GM18858 (cell line): ENCODE measurements around the gene KLHDC4.
"Not testable (repeated sequence)": the region's sequence is repeated elsewhere in the genome, so short reads cannot be mapped to it uniquely, and the experiment has no call there.

Experiments used
- ATAC-seq: cut with Tn5 transposase; IDR thresholded peaks from one replicate; pipeline ENCODE4 v1.9.1; 2021; ENCODE audit not compliant: unreplicated experiment

Gene KLHDC4

GRCh38 chr16:87685766-87686165, 80.0 kb downstream of the KLHDC4 start:
- ATAC-seq: no peak

GRCh38 chr16:87685405-87685755, 80.4 kb downstream of the KLHDC4 start:
- ATAC-seq: no peak

- no peak for ATAC-seq
Measured at GRCh38 chr16:87684711-87685404, 80.9 kb downstream of the KLHDC4 start.

GRCh38 chr16:87684106-87684677, 81.6 kb downstream of the KLHDC4 start:
- ATAC-seq: no peak

- no peak for ATAC-seq
Measured at GRCh38 chr16:87682852-87683399, 82.9 kb downstream of the KLHDC4 start.

- ATAC-seq: no peak
Measured at GRCh38 chr16:87681981-87682570, 83.7 kb downstream of the KLHDC4 start.

GRCh38 chr16:87681051-87681602, 84.7 kb downstream of the KLHDC4 start:
- not testable (repeated sequence) for ATAC-seq

- no peak for ATAC-seq
Measured at GRCh38 chr16:87680272-87680644, 85.5 kb downstream of the KLHDC4 start.

GRCh38 chr16:87679593-87680271, 86.1 kb downstream of the KLHDC4 start:
- no peak for ATAC-seq

- no peak for ATAC-seq
Measured at GRCh38 chr16:87678618-87679017, 87.2 kb downstream of the KLHDC4 start.

- ATAC-seq: no peak
Measured at GRCh38 chr16:87677830-87678229, 88.0 kb downstream of the KLHDC4 start.

- ATAC-seq: no peak
Measured at GRCh38 chr16:87675111-87675719, 90.6 kb downstream of the KLHDC4 start.

- no peak for ATAC-seq
Measured at GRCh38 chr16:87674419-87674818, 91.4 kb downstream of the KLHDC4 start.

- no peak for ATAC-seq
Measured at GRCh38 chr16:87671715-87672270, 94.0 kb downstream of the KLHDC4 start.

- no peak for ATAC-seq
Measured at GRCh38 chr16:87671221-87671620, 94.6 kb downstream of the KLHDC4 start.

GRCh38 chr16:87669672-87670071, 96.1 kb downstream of the KLHDC4 start:
- no peak for ATAC-seq

GRCh38 chr16:87667946-87668345, 97.8 kb downstream of the KLHDC4 start:
- no peak for ATAC-seq

GRCh38 chr16:87667443-87667842, 98.3 kb downstream of the KLHDC4 start:
- ATAC-seq: no peak

GRCh38 chr16:87666919-87667318, 98.9 kb downstream of the KLHDC4 start:
- no peak for ATAC-seq

GRCh38 chr16:87665193-87665592, 100.6 kb downstream of the KLHDC4 start:
- no peak for ATAC-seq

- no peak for ATAC-seq
Measured at GRCh38 chr16:87664792-87665191, 101.0 kb downstream of the KLHDC4 start.
